ENCODE measurements around the gene CSE1L.
"Not testable (repeated sequence)": the region's sequence is repeated elsewhere in the genome, so short reads cannot be mapped to it uniquely, and the experiment has no call there.

CSE1L gene

GRCh38 chr20:49063279-49063678 lies 17.2 kb downstream of the CSE1L start:
- no peak for DNase-seq (ENCODE audit: low read depth)

GRCh38 chr20:49074521-49074920 lies 28.4 kb downstream of the CSE1L start:
- no peak for DNase-seq (ENCODE audit: low read depth)

- no peak for DNase-seq (ENCODE audit: low read depth)
Observed at GRCh38 chr20:49078310-49078709, 32.2 kb downstream of the CSE1L start.

- not testable (repeated sequence) for DNase-seq (ENCODE audit: low read depth)
Observed at GRCh38 chr20:49082295-49082694, 36.2 kb downstream of the CSE1L start.

GRCh38 chr20:49091104-49091503 lies 45.0 kb downstream of the CSE1L start:
- no peak for DNase-seq (ENCODE audit: low read depth)

- DNase-seq (ENCODE audit: low read depth) = no peak
Observed at GRCh38 chr20:49091762-49092161, 45.6 kb downstream of the CSE1L start.

GRCh38 chr20:49096203-49096730 lies 50.2 kb downstream of the CSE1L start:
- no peak for DNase-seq (ENCODE audit: low read depth)

GRCh38 chr20:49097159-49097558 lies 51.0 kb downstream of the CSE1L start:
- DNase-seq (ENCODE audit: low read depth) = no peak

GRCh38 chr20:49098136-49098535 lies 52.0 kb downstream of the CSE1L start:
- no peak for DNase-seq (ENCODE audit: low read depth)

- DNase-seq (ENCODE audit: low read depth) = no peak
Observed at GRCh38 chr20:49099011-49099410, 52.9 kb downstream of the CSE1L start.

- DNase-seq (ENCODE audit: low read depth) = not testable (repeated sequence)
Observed at GRCh38 chr20:49100292-49100691, 54.2 kb downstream of the CSE1L start.

GRCh38 chr20:49100972-49101371 lies 54.9 kb downstream of the CSE1L start:
- no peak for DNase-seq (ENCODE audit: low read depth)

GRCh38 chr20:49103019-49103418 lies 56.9 kb downstream of the CSE1L start:
- no peak for DNase-seq (ENCODE audit: low read depth)

GRCh38 chr20:49103647-49104364 lies 57.7 kb downstream of the CSE1L start:
- no peak for DNase-seq (ENCODE audit: low read depth)

GRCh38 chr20:49104365-49104648 lies 58.2 kb downstream of the CSE1L start:
- DNase-seq (ENCODE audit: low read depth) = no peak

GRCh38 chr20:49104979-49105547 lies 59.0 kb downstream of the CSE1L start:
- DNase-seq (ENCODE audit: low read depth) = not testable (repeated sequence)

GRCh38 chr20:49106328-49106727 lies 60.2 kb downstream of the CSE1L start:
- no peak for DNase-seq (ENCODE audit: low read depth)

GRCh38 chr20:49110767-49111694 lies 64.9 kb downstream of the CSE1L start:
- DNase-seq (ENCODE audit: low read depth) = no peak

GRCh38 chr20:49112596-49113274 lies 66.6 kb downstream of the CSE1L start:
- DNase-seq (ENCODE audit: low read depth) = no peak

GRCh38 chr20:49115564-49115963 lies 69.5 kb downstream of the CSE1L start:
- no peak for DNase-seq (ENCODE audit: low read depth)

GRCh38 chr20:49118307-49118706 lies 72.2 kb downstream of the CSE1L start:
- no peak for DNase-seq (ENCODE audit: low read depth)

- no peak for DNase-seq (ENCODE audit: low read depth)
Observed at GRCh38 chr20:49119988-49120387, 73.9 kb downstream of the CSE1L start.

Measured in activated T-helper 9 cell treated with anti-CD3 and anti-CD28 coated beads, Interleukin-2, amount 50 U/mL, for 16 hours (primary cell).